Neural cell (in vitro differentiated cells): Measurements from ENCODE around the gene C11orf68. TPM values are rescaled to one million over a fixed set of nuclear protein-coding genes. Genes with fewer than 3 reads are reported as not detected.

Source experiments
- H2AFZ ChIP-seq: fragments of 200-600, 300-800 bp; sonication (generic), shearing (Covaris generic); 2 replicates; pipeline ENCODE4 v1.6.0; 2014; ENCODE audit warnings: low read depth, mild to moderate bottlenecking, antibody characterized with exemption, low read length, moderate library complexity
- H3F3A ChIP-seq: fragments of 200-600 bp; shearing (Covaris generic); 2 replicates; pipeline ENCODE4 v1.6.1; 2016; ENCODE audit warnings: mild to moderate bottlenecking, moderate library complexity, mixed read lengths, antibody characterized with exemption, low read length; ENCODE audit not compliant: insufficient read depth, poor library complexity, severe bottlenecking
- H3K27ac ChIP-seq: fragments of 200-600, 300-800 bp; sonication (generic), shearing (Covaris generic); 2 replicates; pipeline ENCODE4 v1.5.1; 2014; ENCODE audit warnings: mild to moderate bottlenecking, low read length, moderate library complexity
- H3K27me3 ChIP-seq: fragments of 300-800, 200-600 bp; sonication (generic), shearing (Covaris generic); 2 replicates; pipeline ENCODE4 v1.6.0; 2014; ENCODE audit warnings: mild to moderate bottlenecking, low read depth, low read length, moderate library complexity; ENCODE audit not compliant: insufficient read depth
- H3K36me3 ChIP-seq: fragments of 300-800, 200-600 bp; sonication (generic), shearing (Covaris generic); 2 replicates; pipeline ENCODE4 v1.5.1; 2014; ENCODE audit warnings: mild to moderate bottlenecking, antibody characterized with exemption, low read length, moderate library complexity; ENCODE audit not compliant: insufficient read depth
- H3K4me2 ChIP-seq: fragments of 300-800, 200-600 bp; sonication (generic), shearing (Covaris generic); 2 replicates; pipeline ENCODE4 v1.6.0; 2014; ENCODE audit warnings: mild to moderate bottlenecking, low read length
- H3K4me3 ChIP-seq: fragments of 300-800, 200-600 bp; sonication (generic), shearing (Covaris generic); 2 replicates; pipeline ENCODE4 v1.5.1; 2014; ENCODE audit warnings: mild to moderate bottlenecking, low read length, moderate library complexity
- H3K79me2 ChIP-seq: fragments of 200-600 bp; shearing (Covaris generic); replicated peaks from 2 replicates; pipeline ENCODE4 v1.6.0; 2014; ENCODE audit warnings: mild to moderate bottlenecking, low read length, moderate library complexity; ENCODE audit not compliant: insufficient read depth
- H3K9ac ChIP-seq: fragments of 300-800, 200-600 bp; sonication (generic), shearing (Covaris generic); 2 replicates; pipeline ENCODE4 v1.6.1; 2016; ENCODE audit warnings: mild to moderate bottlenecking, low read length, mixed read lengths
- H3K9me2 ChIP-seq: fragments of 200-600 bp; shearing (Covaris generic); 2 replicates; pipeline ENCODE4 v1.6.1; 2016; ENCODE audit warnings: mild to moderate bottlenecking, low read length, mixed read lengths; ENCODE audit not compliant: insufficient read depth
- H3K9me3 ChIP-seq: fragments of 200-600, 300-800 bp; sonication (generic), shearing (Covaris generic); 2 replicates; pipeline ENCODE4 v1.6.1; 2016; ENCODE audit warnings: mild to moderate bottlenecking, mixed run types, low read length, moderate library complexity, mixed read lengths
- H4K20me1 ChIP-seq: fragments of 200-600 bp; shearing (Covaris generic); 2 replicates; pipeline ENCODE4 v1.6.1; 2016; ENCODE audit warnings: mild to moderate bottlenecking, mixed run types; ENCODE audit not compliant: insufficient read depth
- EP300 ChIP-seq: fragments of 450-650 bp; conservative IDR thresholded peaks from 2 replicates; pipeline ENCODE4 v1.6.1; 2014; ENCODE audit warnings: antibody characterized with exemption, mild to moderate bottlenecking, moderate library complexity; ENCODE audit not compliant: poor library complexity, severe bottlenecking
- EZH2 ChIP-seq: fragments of 200-600, 300-800 bp; shearing (Covaris generic), sonication (generic); IDR thresholded peaks from 2 replicates; pipeline ENCODE4 v1.6.1; 2014; ENCODE audit warnings: antibody characterized with exemption, low read length, borderline replicate concordance, mild to moderate bottlenecking; ENCODE audit not compliant: insufficient read depth, poor library complexity, severe bottlenecking
- MXI1 ChIP-seq: fragments of 450-650 bp; conservative IDR thresholded peaks from 2 replicates; pipeline ENCODE4 v1.6.1; 2014; ENCODE audit warnings: antibody characterized with exemption, mild to moderate bottlenecking; ENCODE audit not compliant: poor library complexity, severe bottlenecking
- POLR2AphosphoS5 ChIP-seq: IDR thresholded peaks from 2 replicates; pipeline ENCODE4 v1.6.1; 2012
- RAD21 ChIP-seq: fragments of 450-650 bp; conservative IDR thresholded peaks from 2 replicates; pipeline ENCODE4 v1.6.1; 2014; ENCODE audit warnings: antibody characterized with exemption, mild to moderate bottlenecking, moderate library complexity
- SMC3 ChIP-seq: fragments of 450-650 bp; conservative IDR thresholded peaks from 2 replicates; pipeline ENCODE4 v1.6.1; 2014; ENCODE audit warnings: antibody characterized with exemption, mild to moderate bottlenecking, moderate library complexity; ENCODE audit not compliant: poor library complexity
- TAF1 ChIP-seq: IDR thresholded peaks from 2 replicates; pipeline ENCODE4 v1.6.1; 2012; ENCODE audit warnings: low read depth
- polyA plus RNA-seq: library from polyadenylated mRNA; depleted of rRNA; stranded (reverse); fragments of >200 nt; gene quantifications from 2 replicates; pipeline ENCODE4 v1.2.3, GENCODE V29; 2014
- TF ChIP-seq, protein P1 (sequence below): IDR thresholded peaks from 2 replicates; pipeline ENCODE4 v1.6.1; 2012; ENCODE audit warnings: borderline replicate concordance
- TF ChIP-seq, protein P2 (sequence below): fragments of 450-650 bp; IDR thresholded peaks from 2 replicates; pipeline ENCODE4 v1.5.1; 2014; ENCODE audit warnings: antibody characterized with exemption, mild to moderate bottlenecking, moderate library complexity; ENCODE audit not compliant: poor library complexity, severe bottlenecking

The C11orf68 gene
- polyA plus RNA-seq, 1 donor from 2014 or later = 13.3 TPM

DNA sequence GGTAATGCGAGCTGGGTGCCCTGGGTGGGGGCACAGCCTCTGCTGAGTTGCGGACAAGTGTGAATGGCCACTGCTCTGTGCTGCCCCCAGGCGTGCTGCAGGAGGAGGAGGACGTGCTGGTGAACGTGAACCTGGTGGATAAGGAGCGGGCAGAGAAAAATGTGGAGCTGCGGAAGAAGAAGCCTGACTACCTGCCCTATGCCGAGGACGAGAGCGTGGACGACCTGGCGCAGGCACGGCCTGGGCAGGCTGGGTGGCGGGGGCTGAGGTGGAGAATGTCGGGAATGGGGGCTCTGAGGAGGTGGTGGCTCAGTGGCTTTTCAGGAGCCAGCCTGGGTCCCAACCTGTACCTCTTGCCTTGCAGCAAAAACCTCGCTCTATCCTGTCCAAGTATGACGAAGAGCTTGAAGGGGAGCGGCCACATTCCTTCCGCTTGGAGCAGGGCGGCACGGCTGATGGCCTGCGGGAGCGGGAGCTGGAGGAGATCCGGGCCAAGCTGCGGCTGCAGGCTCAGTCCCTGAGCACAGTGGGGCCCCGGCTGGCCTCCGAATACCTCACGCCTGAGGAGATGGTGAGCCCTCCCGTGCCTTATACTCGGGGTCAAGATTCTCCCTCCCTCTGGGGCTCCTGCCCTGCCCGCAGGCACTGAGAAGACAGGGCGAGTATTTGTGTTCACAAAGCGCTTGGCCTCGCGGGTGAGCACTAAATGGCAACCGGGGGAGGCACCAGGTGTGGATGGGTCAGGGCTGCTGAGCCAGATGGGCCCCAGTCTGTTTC is 47.3 kb upstream of the C11orf68 start:
- Histone ChIP-seq H3K79me2 (peaks cover 19% of the 10 kb centered on the region), H3K4me2 (no peak overlapping the region)

DNA sequence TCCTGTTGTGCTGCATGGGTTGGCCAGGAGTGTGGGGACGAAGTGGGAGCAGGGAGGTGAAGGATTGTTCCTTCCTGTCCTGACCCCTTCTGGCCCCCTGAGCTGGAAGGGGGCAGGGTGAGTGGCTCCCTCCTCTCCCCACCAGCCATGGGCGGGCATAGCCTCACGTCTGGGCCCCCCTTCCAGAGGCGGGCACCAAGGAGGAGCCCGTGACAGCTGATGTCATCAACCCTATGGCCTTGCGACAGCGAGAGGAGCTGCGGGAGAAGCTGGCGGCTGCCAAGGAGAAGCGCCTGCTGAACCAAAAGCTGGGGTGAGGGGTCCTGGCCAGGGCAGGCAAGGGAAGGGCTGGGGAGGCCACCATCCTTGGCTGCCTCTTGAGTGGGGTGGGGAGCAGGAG is 46.0 kb upstream of the C11orf68 start:
- no peak overlapping the region for H3K9ac ChIP-seq
- H3K27ac ChIP-seq = no peak overlapping the region
- H3K79me2 ChIP-seq = peaks cover 19% of the 10 kb centered on the region
- H3K9me3 ChIP-seq = no peaks in the 10 kb centered on the region
- no peaks in the 10 kb centered on the region for H3K36me3 ChIP-seq
- H3K27me3 ChIP-seq = no peaks in the 10 kb centered on the region
- H3K4me3 ChIP-seq = no peak overlapping the region
- no peak overlapping the region for H3K4me2 ChIP-seq
- H4K20me1 ChIP-seq = no peaks in the 10 kb centered on the region
- H3F3A ChIP-seq = no peaks in the 10 kb centered on the region
- H2AFZ ChIP-seq = no peak overlapping the region
- no peaks in the 10 kb centered on the region for H3K9me2 ChIP-seq
- no peak for TF ChIP-seq SMC3
- TF ChIP-seq EP300 = no peak
- TF ChIP-seq MXI1 = no peak
- TF ChIP-seq, protein P1, sequence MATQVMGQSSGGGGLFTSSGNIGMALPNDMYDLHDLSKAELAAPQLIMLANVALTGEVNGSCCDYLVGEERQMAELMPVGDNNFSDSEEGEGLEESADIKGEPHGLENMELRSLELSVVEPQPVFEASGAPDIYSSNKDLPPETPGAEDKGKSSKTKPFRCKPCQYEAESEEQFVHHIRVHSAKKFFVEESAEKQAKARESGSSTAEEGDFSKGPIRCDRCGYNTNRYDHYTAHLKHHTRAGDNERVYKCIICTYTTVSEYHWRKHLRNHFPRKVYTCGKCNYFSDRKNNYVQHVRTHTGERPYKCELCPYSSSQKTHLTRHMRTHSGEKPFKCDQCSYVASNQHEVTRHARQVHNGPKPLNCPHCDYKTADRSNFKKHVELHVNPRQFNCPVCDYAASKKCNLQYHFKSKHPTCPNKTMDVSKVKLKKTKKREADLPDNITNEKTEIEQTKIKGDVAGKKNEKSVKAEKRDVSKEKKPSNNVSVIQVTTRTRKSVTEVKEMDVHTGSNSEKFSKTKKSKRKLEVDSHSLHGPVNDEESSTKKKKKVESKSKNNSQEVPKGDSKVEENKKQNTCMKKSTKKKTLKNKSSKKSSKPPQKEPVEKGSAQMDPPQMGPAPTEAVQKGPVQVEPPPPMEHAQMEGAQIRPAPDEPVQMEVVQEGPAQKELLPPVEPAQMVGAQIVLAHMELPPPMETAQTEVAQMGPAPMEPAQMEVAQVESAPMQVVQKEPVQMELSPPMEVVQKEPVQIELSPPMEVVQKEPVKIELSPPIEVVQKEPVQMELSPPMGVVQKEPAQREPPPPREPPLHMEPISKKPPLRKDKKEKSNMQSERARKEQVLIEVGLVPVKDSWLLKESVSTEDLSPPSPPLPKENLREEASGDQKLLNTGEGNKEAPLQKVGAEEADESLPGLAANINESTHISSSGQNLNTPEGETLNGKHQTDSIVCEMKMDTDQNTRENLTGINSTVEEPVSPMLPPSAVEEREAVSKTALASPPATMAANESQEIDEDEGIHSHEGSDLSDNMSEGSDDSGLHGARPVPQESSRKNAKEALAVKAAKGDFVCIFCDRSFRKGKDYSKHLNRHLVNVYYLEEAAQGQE = no peak
- TF ChIP-seq RAD21 = no peak
- no peak for TF ChIP-seq EZH2
- TF ChIP-seq, protein P2, sequence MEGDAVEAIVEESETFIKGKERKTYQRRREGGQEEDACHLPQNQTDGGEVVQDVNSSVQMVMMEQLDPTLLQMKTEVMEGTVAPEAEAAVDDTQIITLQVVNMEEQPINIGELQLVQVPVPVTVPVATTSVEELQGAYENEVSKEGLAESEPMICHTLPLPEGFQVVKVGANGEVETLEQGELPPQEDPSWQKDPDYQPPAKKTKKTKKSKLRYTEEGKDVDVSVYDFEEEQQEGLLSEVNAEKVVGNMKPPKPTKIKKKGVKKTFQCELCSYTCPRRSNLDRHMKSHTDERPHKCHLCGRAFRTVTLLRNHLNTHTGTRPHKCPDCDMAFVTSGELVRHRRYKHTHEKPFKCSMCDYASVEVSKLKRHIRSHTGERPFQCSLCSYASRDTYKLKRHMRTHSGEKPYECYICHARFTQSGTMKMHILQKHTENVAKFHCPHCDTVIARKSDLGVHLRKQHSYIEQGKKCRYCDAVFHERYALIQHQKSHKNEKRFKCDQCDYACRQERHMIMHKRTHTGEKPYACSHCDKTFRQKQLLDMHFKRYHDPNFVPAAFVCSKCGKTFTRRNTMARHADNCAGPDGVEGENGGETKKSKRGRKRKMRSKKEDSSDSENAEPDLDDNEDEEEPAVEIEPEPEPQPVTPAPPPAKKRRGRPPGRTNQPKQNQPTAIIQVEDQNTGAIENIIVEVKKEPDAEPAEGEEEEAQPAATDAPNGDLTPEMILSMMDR = no peak
- TF ChIP-seq TAF1 = no peak

More for the DNA sequence above, 47.3 kb upstream of the C11orf68 start:
- H3F3A ChIP-seq = no peaks in the 10 kb centered on the region
- H2AFZ ChIP-seq = no peak overlapping the region
- H3K9me3 ChIP-seq = no peaks in the 10 kb centered on the region
- H3K27ac ChIP-seq = no peak overlapping the region
- H4K20me1 ChIP-seq = no peaks in the 10 kb centered on the region
- no peak overlapping the region for H3K9ac ChIP-seq
- no peaks in the 10 kb centered on the region for H3K36me3 ChIP-seq
- H3K4me3 ChIP-seq = no peak overlapping the region
- H3K27me3 ChIP-seq = no peaks in the 10 kb centered on the region
- TF ChIP-seq EZH2 (no peak), TAF1 (no peak), MXI1 (no peak), EP300 (no peak), POLR2AphosphoS5 (no peak)
- TF ChIP-seq, protein P2 = no peak
- H3K9me2 ChIP-seq = no peaks in the 10 kb centered on the region
